Activated CD4-positive, alpha-beta memory T cell treated with anti-CD3 and anti-CD28 coated beads for 36 hours (primary cell): Measurements from ENCODE around the gene STK16. TPM values are rescaled to one million over a fixed set of nuclear protein-coding genes. Genes with fewer than 3 reads are reported as not detected.

ENCODE experiments used
- CTCF ChIA-PET: fragments of 350-600 bp; sonication (Branson Sonifier 250); formaldehyde crosslinking; loops from one replicate; lab custom pipeline; 2021; ENCODE audit warnings: antibody characterized with exemption, inconsistent platforms; lab: Charles Lee
- POLR2A ChIA-PET: fragments of 350-600 bp; sonication (Branson Sonifier 250); formaldehyde crosslinking; loops from one replicate; lab custom pipeline; 2021; ENCODE audit warnings: antibody characterized with exemption; lab: Charles Lee
- DNase-seq: peaks from one replicate; pipeline ENCODE4 v3.0.0-alpha.2; 2020
- H3K27ac Mint-ChIP-seq: one replicate; pipeline ENCODE4 v1.8.0; 2021; ENCODE audit warnings: mixed read lengths
- H3K27me3 Mint-ChIP-seq: one replicate; pipeline ENCODE4 v1.8.0; 2021; ENCODE audit warnings: mixed read lengths
- H3K36me3 Mint-ChIP-seq: one replicate; pipeline ENCODE4 v1.8.0; 2021; ENCODE audit warnings: mixed read lengths
- H3K4me1 Mint-ChIP-seq: one replicate; pipeline ENCODE4 v1.8.0; 2021; ENCODE audit warnings: low read depth, mixed read lengths
- H3K4me3 Mint-ChIP-seq: one replicate; pipeline ENCODE4 v1.8.0; 2021; ENCODE audit warnings: mild to moderate bottlenecking, mixed read lengths
- H3K9me3 Mint-ChIP-seq: one replicate; pipeline ENCODE4 v1.8.0; 2021; ENCODE audit warnings: mixed read lengths
- intact Hi-C: fragments of 100-400 bp; cut with micrococcal nuclease; formaldehyde crosslinking; loops from one replicate; pipeline ENCODE4 v1.15.1; 2023
- total RNA-seq, 2 experiments: library from RNA; stranded (reverse); gene quantifications; one replicate each; pipeline ENCODE4 v1.2.3, GENCODE V29; 2021

STK16 gene
- total RNA-seq, 2 experiments from 2014 or later: 37.1 to 37.8 TPM

DNA sequence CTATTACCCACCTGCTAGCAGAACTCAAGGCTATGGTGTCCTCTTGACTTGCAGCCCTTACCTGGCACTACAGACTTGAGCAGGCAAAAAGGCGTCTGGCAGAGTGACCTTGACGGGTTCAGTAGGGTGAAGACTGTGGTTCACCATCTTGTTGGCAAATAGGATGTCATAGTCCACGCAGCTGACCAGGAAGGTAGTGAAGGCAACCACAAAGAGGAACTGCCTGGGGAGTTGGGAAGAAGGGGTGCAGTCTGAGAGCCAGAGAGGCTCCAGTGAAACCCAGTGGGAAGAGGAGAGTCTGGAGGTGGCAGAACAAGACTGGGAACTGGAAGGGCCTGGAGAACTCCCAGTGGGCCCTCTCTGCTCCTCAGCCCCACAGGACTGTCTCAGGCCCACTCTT lies 19.9 kb upstream of the STK16 start:
- peaks cover 50% of the 10 kb centered on the region for H3K36me3 Mint-ChIP-seq

DNA sequence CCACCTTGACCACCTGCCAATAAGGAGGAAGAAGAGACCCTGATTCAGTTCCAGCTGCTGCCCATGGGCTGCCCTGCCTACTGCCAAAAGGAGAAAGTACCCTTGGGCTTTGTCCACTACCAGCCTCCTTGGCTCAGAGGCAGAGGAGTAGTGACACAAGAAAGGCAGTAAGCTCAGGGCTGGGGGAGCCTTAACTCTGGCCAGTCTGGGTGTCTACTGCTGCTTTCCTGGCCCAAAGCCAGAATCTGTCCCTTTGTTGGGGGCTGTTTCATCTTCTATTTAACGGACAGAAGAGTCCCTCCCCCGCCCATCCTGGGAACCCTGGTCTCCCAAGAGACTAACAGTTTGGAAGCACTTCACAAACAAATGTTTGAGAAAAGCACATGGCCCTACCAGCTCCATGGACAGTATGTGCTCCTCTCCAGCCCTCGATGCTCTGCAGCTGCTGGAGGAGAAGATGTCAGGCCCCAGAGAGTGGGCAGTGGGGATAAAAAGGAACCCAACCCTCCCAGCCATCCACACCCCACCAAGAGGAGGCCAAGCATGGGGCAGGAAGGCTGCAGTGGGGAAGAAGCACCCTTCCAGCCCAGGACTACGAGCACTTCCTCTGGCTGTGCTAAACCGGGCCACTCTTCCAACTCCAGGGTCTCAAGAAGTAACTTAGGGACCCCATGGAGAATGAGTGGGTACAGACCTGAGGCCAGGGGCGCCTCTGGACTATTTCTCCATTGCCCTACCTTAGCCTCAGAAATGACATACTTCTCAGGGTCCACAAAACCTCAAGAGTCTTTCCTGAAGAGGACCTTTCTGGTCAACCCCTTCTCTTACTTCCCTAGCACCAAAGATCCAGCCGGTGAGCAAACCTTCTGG lies 17.0 kb upstream of the STK16 start:
- intact Hi-C loops: no loop called here
- Mint-ChIP-seq H3K27me3 (no peaks in the 10 kb centered on the region), H3K4me1 (peaks cover 42% of the 10 kb centered on the region), H3K27ac (peak overlapping the region; percentile 49), H3K9me3 (no peaks in the 10 kb centered on the region), H3K36me3 (peaks cover 55% of the 10 kb centered on the region), H3K4me3 (peak overlapping the region; percentile 95)
- ChIA-PET POLR2A (interaction anchor here (0.9 to 3.3 kb wide), 12 partner anchors 10 to 332 kb away, joined by 4 to 75 read pairs (median 14); partner anchors contain the start of genes ABCB6, CNPPD1, DNAJB2 and GLB1L), CTCF (interaction anchor here (0.7 to 5.5 kb wide), 8 partner anchors 8 to 172 kb away, joined by 3 to 38 read pairs (median 7); partner anchors contain the start of genes ABCB6, DNAJB2, GLB1L and STK16)
- no peak for DNase-seq

More for the DNA sequence above, 19.9 kb upstream of the STK16 start:
- no peak for DNase-seq
- intact Hi-C loops: no loop called here
- Mint-ChIP-seq H3K4me1 (peaks cover 18% of the 10 kb centered on the region), H3K4me3 (no peak overlapping the region), H3K27me3 (no peaks in the 10 kb centered on the region), H3K9me3 (no peaks in the 10 kb centered on the region), H3K27ac (no peak overlapping the region)
- POLR2A ChIA-PET: no interaction called here
- CTCF ChIA-PET: interaction anchor here (1.2 to 5.5 kb wide), 2 partner anchors 54 to 70 kb away, joined by 3 to 38 read pairs; no protein-coding TSS in a partner anchor

- Mint-ChIP-seq H3K27ac (peak overlapping the region; percentile 49), H3K4me3 (peak overlapping the region; percentile 95)
These were observed 16.4 kb upstream of the STK16 start for GRCh38 chr2:219228911-219229304.

DNA sequence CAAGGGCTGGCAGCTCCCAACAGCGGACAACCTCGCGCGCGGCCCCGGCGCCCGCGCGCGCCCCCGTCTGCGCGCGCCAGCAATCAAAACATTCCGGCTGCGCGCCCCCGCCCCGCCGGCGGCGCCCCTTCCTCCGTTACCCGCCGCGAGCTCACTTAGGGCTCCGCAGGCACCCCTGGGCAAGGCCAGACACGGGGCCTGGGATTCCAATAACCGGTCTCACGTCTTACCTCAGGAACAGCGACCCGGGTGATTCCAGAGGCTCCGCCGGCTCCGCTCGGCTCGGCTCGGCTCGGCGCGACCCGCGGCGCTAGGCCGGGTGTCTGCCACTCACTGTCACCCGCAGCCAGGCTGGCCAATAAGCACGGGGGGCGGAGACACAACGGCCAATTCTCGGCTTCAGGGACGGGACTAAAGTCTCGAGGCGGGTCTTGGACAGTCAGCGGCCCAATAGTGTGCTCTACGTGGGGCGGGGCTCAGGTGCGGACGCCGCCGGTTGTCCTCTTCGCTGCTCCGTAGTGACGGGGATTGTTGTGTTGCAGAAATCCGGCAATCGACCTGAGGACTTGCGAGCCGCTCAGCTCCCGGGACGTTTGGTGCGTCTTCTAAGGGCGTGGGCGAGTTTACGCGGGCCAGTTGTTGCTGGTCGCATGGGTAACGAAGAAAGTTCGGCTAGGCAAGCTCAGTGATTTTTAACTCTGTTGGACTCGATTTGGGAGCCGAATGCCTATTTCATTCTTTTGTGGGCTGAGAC lies 15.8 kb upstream of the STK16 start, which contains the start of the genes ANKZF1 and ATG9A:
Gene ANKZF1, plus strand, starts transcription at position 502 of the 754 bp plus-strand sequence. CDS start 452 bp downstream, outside the sequence.
Gene ATG9A, minus strand, starts transcription at position 332 of the 754 bp plus-strand sequence. CDS start 1,612 bp downstream, outside the sequence.
- Mint-ChIP-seq H3K27ac (peak within 1 kb of the TSS; percentile 99), H3K4me3 (peak within 1 kb of the TSS; percentile 95), H3K36me3 (peaks cover 56% of the 10 kb centered on the region), H3K4me1 (peaks cover 50% of the 10 kb centered on the region), H3K9me3 (no peaks in the 10 kb centered on the region), H3K27me3 (no peaks in the 10 kb centered on the region)
- POLR2A ChIA-PET: interaction anchor here (0.9 to 3.3 kb wide), 15 partner anchors 8 to 333 kb away, joined by 4 to 75 read pairs (median 13); partner anchors contain the start of genes ABCB6, CNPPD1, DNAJB2 and GLB1L
- CTCF ChIA-PET: interaction anchor here (0.7 to 5.5 kb wide), 16 partner anchors 10 to 200 kb away, joined by 3 to 38 read pairs (median 6); partner anchors contain the start of genes ABCB6, DNAJB2, GLB1L and STK16
- DNase-seq: peak; percentile 99
- intact Hi-C loops: loop anchor here (1.0 kb wide), 8 partner anchors 10 to 159 kb away; partner anchors contain the start of genes DNAJB2, GLB1L, STK16 and ZFAND2B

More at GRCh38 chr2:219228911-219229304, 16.4 kb upstream of the STK16 start:
- H3K4me1 Mint-ChIP-seq: peaks cover 48% of the 10 kb centered on the region
- intact Hi-C loops: loop anchor here (1.0 kb wide), 8 partner anchors 10 to 159 kb away; partner anchors contain the start of genes DNAJB2, GLB1L, STK16 and ZFAND2B
- H3K36me3 Mint-ChIP-seq: peaks cover 55% of the 10 kb centered on the region
- H3K9me3 Mint-ChIP-seq: no peaks in the 10 kb centered on the region
- ChIA-PET POLR2A (interaction anchor here (0.9 to 3.3 kb wide), 14 partner anchors 10 to 332 kb away, joined by 4 to 75 read pairs (median 13); partner anchors contain the start of genes ABCB6, CNPPD1, DNAJB2 and GLB1L), CTCF (interaction anchor here (1.0 to 5.5 kb wide), 14 partner anchors 9 to 199 kb away, joined by 3 to 38 read pairs (median 6); partner anchors contain the start of genes ABCB6, DNAJB2, GLB1L and STK16)
- H3K27me3 Mint-ChIP-seq: no peaks in the 10 kb centered on the region
- DNase-seq: no peak

GRCh38 chr2:219230059-219230540 lies 15.2 kb upstream of the STK16 start:
- H3K27ac Mint-ChIP-seq: peak overlapping the region; percentile 99
- ChIA-PET POLR2A (interaction anchor here (0.9 to 3.3 kb wide), 16 partner anchors 9 to 334 kb away, joined by 3 to 75 read pairs (median 12); partner anchors contain the start of genes ABCB6, CNPPD1, DNAJB2 and GLB1L), CTCF (interaction anchor here (0.8 to 5.5 kb wide), 14 partner anchors 10 to 200 kb away, joined by 3 to 38 read pairs (median 6); partner anchors contain the start of genes ABCB6, DNAJB2, GLB1L and STK16)
- no peaks in the 10 kb centered on the region for H3K27me3 Mint-ChIP-seq
- no peaks in the 10 kb centered on the region for H3K9me3 Mint-ChIP-seq
- H3K4me1 Mint-ChIP-seq: peaks cover 53% of the 10 kb centered on the region
- intact Hi-C loops: no loop called here
- H3K4me3 Mint-ChIP-seq: peak overlapping the region; percentile 95
- H3K36me3 Mint-ChIP-seq: peaks cover 53% of the 10 kb centered on the region
- peak; percentile 70 for DNase-seq

DNA sequence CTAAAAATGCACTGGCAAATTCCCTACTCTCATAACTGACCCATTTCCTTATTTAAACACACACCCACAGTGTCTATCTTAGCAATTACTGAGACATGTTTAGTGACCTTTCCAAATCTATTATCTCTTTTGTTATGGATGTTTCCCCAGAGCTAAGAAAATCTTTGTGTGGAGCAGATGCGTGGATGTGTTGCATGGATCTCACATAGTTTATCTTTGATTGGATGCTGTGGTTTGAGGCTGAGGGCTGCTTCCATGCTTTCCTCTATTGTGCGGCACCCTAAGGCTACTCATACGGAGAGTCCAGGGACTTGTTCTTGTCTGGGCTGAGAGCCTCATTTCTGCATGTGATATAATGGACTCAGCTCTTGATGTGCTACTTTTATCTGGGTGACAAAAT lies 10.9 kb upstream of the STK16 start:
- CTCF ChIA-PET: interaction anchor here (1.3 to 1.4 kb wide), 3 partner anchors 43 to 62 kb away, joined by 3 to 6 read pairs (median 3); no protein-coding TSS in a partner anchor
- peaks cover 36% of the 10 kb centered on the region for H3K4me1 Mint-ChIP-seq

DNA sequence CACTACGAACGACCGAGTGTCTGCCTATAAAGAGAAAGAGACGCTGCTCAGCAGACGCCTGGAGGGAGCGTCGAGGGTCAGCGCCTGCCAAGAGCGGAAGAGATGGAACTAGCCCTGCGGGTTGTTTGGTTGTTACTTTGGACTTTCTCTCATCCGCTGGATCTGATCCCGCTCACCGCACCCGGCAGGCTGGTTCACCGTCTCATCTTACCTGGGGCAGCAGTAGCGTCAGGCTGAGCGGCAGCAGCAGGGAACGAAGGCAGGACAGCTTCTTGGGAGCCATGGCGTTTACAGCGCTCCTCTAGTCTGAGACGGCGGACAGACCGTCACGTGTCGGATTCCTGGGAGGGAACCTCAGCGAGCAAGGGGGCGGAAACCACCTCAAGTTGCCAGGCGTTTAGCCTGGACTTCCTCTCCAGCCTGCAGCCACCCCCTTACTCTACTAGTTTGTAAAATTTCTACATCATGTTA lies 2.0 kb upstream of the STK16 start:
- Mint-ChIP-seq H3K27ac (no peak overlapping the region), H3K4me3 (peak overlapping the region; percentile 59), H3K9me3 (no peaks in the 10 kb centered on the region), H3K4me1 (peaks cover 41% of the 10 kb centered on the region), H3K27me3 (no peaks in the 10 kb centered on the region), H3K36me3 (peaks cover 16% of the 10 kb centered on the region)
- ChIA-PET CTCF (interaction anchor here (6.8 kb wide), 1 partner anchor 52 kb away, joined by 51 read pairs; no protein-coding TSS in a partner anchor), POLR2A (interaction anchor here (2.7 kb wide), 1 partner anchor 14 kb away, joined by 8 read pairs; the partner anchor contains the start of genes ANKZF1 and ATG9A)
- DNase-seq: no peak
- intact Hi-C loops: no loop called here

More for the DNA sequence above, 10.9 kb upstream of the STK16 start:
- Mint-ChIP-seq H3K9me3 (no peaks in the 10 kb centered on the region), H3K27me3 (no peaks in the 10 kb centered on the region), H3K36me3 (peaks cover 64% of the 10 kb centered on the region), H3K4me3 (no peak overlapping the region), H3K27ac (no peak overlapping the region)
- POLR2A ChIA-PET: no interaction called here
- intact Hi-C loops: no loop called here
- DNase-seq: no peak

DNA sequence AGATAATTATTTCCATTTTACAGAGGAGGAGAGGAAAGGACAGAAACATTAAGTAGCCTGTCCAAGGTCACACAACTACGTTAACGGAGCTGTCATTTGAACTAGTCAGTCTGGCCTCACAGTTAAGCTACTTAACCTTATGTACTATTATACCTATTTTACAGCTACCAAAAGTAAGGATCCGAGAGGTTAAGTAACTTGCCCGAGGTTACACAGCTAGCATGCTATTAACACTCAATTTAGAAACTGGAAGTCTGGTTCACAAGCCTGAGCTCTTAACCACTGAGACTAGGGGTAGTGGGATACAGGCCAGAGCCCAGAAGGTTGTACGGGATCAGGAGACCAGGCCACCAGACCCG lies 511 bp upstream of the STK16 start:
- peak overlapping the region; percentile 98 for H3K4me3 Mint-ChIP-seq
- no peaks in the 10 kb centered on the region for H3K9me3 Mint-ChIP-seq
- peak overlapping the region; percentile 98 for H3K27ac Mint-ChIP-seq
- intact Hi-C loops: loop anchor here (1.0 to 5.0 kb wide), 4 partner anchors 9 to 847 kb away; partner anchors contain the start of genes ANKZF1, ATG9A, CTDSP1 and NHEJ1
- H3K27me3 Mint-ChIP-seq: no peaks in the 10 kb centered on the region
- DNase-seq: no peak
- ChIA-PET CTCF (interaction anchor here (1.0 to 6.8 kb wide), 8 partner anchors 10 to 90 kb away, joined by 3 to 51 read pairs (median 7); partner anchors contain the start of genes ANKZF1, ATG9A, CNPPD1 and DNAJB2), POLR2A (interaction anchor here (1.0 to 2.6 kb wide), 9 partner anchors 10 to 69 kb away, joined by 3 to 43 read pairs (median 10); partner anchors contain the start of genes ANKZF1, ATG9A, CNPPD1 and DNAJB2)
- H3K36me3 Mint-ChIP-seq: peaks cover 29% of the 10 kb centered on the region
- H3K4me1 Mint-ChIP-seq: peaks cover 56% of the 10 kb centered on the region

DNA sequence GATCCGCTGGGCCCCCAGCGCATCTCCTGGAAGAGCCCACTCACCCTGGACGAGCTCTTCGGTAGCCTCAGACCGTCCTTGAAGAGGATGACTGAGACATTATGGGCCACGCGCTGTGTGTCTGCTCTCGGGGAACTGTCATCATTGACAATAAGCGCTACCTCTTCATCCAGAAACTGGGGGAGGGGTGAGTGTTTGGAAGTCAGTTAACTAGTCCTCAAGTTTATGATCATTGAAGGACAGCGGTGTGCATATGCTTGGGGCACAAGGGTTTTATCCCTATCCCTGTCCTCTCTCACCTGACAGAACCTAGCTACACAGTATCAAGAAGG lies 586 bp downstream of the STK16 start:
- ChIA-PET POLR2A (interaction anchor here (0.7 to 2.6 kb wide), 7 partner anchors 8 to 49 kb away, joined by 3 to 43 read pairs (median 9); partner anchors contain the start of genes ANKZF1, ATG9A, DNAJB2 and TUBA4A), CTCF (interaction anchor here (0.9 to 6.8 kb wide), 8 partner anchors 9 to 91 kb away, joined by 3 to 51 read pairs (median 7); partner anchors contain the start of genes ANKZF1, ATG9A, CNPPD1 and DNAJB2)
- peak; percentile 40 for DNase-seq
- Mint-ChIP-seq H3K9me3 (no peaks in the 10 kb centered on the region), H3K27ac (peak overlapping the region; percentile 98), H3K4me3 (peak overlapping the region; percentile 98), H3K36me3 (peaks cover 40% of the 10 kb centered on the region), H3K4me1 (peaks cover 67% of the 10 kb centered on the region), H3K27me3 (no peaks in the 10 kb centered on the region)
- intact Hi-C loops: loop anchor here (1.0 to 5.0 kb wide), 4 partner anchors 7 to 849 kb away; partner anchors contain the start of genes ANKZF1, ATG9A, CTDSP1 and NHEJ1

GRCh38 chr2:219246559-219246958 lies 1.3 kb downstream of the STK16 start:
- H3K36me3 Mint-ChIP-seq: peaks cover 47% of the 10 kb centered on the region
- H3K4me3 Mint-ChIP-seq: peak overlapping the region; percentile 98
- POLR2A ChIA-PET: interaction anchor here (2.2 to 2.6 kb wide), 2 partner anchors 8 to 33 kb away, joined by 22 to 43 read pairs; partner anchors contain the start of genes DNAJB2, TUBA4A and TUBA4B
- H3K27me3 Mint-ChIP-seq: no peaks in the 10 kb centered on the region
- H3K27ac Mint-ChIP-seq: peak overlapping the region; percentile 98
- CTCF ChIA-PET: interaction anchor here (2.2 to 6.8 kb wide), 3 partner anchors 9 to 48 kb away, joined by 9 to 51 read pairs (median 19); partner anchors contain the start of genes DNAJB2 and TUBA4A
- DNase-seq: no peak
- intact Hi-C loops: loop anchor here (5.0 kb wide), 1 partner anchor 849 kb away; the partner anchor contains the start of gene CTDSP1
- peaks cover 74% of the 10 kb centered on the region for H3K4me1 Mint-ChIP-seq
- H3K9me3 Mint-ChIP-seq: no peaks in the 10 kb centered on the region
